Measurements from ENCODE around the gene IL12RB2. TPM values are rescaled to one million over a fixed set of nuclear protein-coding genes. Genes with fewer than 3 reads are reported as not detected.

The IL12RB2 gene
- total RNA-seq, 4 donors from 2014 or later = 1.3 to 7.6 (median 3.5) TPM

DNA sequence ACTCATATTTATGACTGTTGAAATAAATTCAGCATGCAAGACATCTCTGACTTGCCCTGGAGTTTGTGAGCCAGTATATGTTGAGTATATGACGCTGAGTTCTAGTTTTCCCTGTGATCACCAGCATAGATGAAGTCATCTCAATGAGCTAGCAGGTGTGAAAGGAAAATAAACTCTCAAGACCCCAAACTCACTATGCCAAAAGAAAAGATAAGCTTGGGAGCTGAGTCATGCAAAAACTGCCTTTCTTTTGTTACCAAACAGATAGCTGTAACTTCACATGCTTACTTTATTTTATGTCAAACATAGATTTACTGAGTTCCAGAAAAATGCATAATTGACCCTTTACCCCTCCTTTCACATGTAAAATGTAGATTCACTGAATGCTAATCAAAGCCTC lies 69.6 kb downstream of the IL12RB2 start:
- TF ChIP-seq, protein P1, sequence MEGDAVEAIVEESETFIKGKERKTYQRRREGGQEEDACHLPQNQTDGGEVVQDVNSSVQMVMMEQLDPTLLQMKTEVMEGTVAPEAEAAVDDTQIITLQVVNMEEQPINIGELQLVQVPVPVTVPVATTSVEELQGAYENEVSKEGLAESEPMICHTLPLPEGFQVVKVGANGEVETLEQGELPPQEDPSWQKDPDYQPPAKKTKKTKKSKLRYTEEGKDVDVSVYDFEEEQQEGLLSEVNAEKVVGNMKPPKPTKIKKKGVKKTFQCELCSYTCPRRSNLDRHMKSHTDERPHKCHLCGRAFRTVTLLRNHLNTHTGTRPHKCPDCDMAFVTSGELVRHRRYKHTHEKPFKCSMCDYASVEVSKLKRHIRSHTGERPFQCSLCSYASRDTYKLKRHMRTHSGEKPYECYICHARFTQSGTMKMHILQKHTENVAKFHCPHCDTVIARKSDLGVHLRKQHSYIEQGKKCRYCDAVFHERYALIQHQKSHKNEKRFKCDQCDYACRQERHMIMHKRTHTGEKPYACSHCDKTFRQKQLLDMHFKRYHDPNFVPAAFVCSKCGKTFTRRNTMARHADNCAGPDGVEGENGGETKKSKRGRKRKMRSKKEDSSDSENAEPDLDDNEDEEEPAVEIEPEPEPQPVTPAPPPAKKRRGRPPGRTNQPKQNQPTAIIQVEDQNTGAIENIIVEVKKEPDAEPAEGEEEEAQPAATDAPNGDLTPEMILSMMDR (IDR thresholded peaks at IDR 0.05) = no peak
- no peak for TF ChIP-seq POLR2A (IDR thresholded peaks at IDR 0.05)
- H3K27me3 ChIP-seq = no peaks in the 10 kb centered on the region
- intact Hi-C loops (cut with DNase I) = no loop called here
- WGBS, 2 donors = 91 to 100% methylated on average over 1 of the region's 1 CpG
- no peaks in the 10 kb centered on the region for H3K36me3 ChIP-seq
- H3K4me1 ChIP-seq = peaks cover 0 to 37% (median 4%) of the 10 kb centered on the region in 3 donors
- H3K4me3 ChIP-seq = no peak overlapping the region
- no peaks in the 10 kb centered on the region for H3K9me3 ChIP-seq
- DNase-seq = no peak
- H3K27ac ChIP-seq = no peak overlapping the region

DNA sequence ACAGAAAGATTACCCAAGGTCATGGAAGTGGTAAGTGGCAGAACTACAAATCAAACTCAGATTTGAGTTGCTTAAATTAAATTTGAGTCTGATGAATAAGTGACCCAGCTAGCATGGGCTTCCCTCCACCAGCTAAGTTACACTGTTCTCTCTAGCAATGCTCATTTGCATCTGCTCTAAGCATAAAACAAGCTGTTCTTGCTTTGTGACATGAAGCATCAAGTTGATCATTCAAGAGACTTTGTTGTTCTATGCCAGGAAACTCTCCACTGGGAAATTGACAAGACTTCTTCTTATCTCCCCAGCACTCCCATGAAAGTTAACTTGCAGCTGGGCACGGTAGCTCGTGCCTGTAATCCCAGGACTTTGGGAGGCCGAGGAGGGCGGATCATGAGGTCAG lies 73.5 kb downstream of the IL12RB2 start:
- H3K27ac ChIP-seq = no peak overlapping the region
- 90 to 91% methylated on average over 3 to 4 of the region's 4 CpGs for WGBS, 2 donors

DNA sequence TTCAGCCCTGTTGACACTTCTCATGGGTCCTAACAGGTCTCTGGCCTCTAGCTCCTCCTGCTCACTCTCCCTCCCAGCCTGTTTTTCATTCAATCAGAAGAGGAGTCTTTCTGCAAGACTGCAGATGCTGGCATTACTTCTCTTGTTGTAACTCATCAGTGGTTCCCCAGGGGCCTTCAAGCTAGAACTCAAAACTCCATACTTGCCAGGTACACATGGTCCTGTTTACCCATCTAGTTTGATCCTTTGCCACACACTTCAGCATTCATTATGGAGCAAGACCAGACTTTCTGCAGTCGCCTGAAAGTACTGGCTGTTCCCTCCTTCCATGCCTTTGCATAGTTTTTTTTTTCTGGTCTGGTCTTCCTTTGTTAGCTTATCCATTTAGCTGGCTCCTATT lies 74.6 kb downstream of the IL12RB2 start:
- H3K4me1 ChIP-seq = peaks cover 0 to 27% (median 0%) of the 10 kb centered on the region in 3 donors
- WGBS, 2 donors = 42 to 57% methylated on average over 1 of the region's 1 CpG
- intact Hi-C loops (cut with DNase I) = no loop called here
- DNase-seq = no peak
- peak overlapping the region in 2 of 4 donors; percentile 30 to 48 for H3K27ac ChIP-seq
- TF ChIP-seq, protein P1 (IDR thresholded peaks at IDR 0.05) = no peak
- no peak for TF ChIP-seq POLR2A (IDR thresholded peaks at IDR 0.05)
- H3K36me3 ChIP-seq = peaks cover 0 to 4% (median 0%) of the 10 kb centered on the region in 3 donors
- H3K9me3 ChIP-seq = peaks cover 0 to 11% (median 8%) of the 10 kb centered on the region in 3 donors
- H3K27me3 ChIP-seq = no peaks in the 10 kb centered on the region
- H3K4me3 ChIP-seq = no peak overlapping the region

More for the DNA sequence above, 73.5 kb downstream of the IL12RB2 start:
- Histone ChIP-seq H3K4me1 (peaks cover 0 to 38% (median 2%) of the 10 kb centered on the region in 3 donors), H3K9me3 (peaks cover 0 to 11% (median 8%) of the 10 kb centered on the region in 3 donors), H3K27me3 (no peaks in the 10 kb centered on the region), H3K4me3 (no peak overlapping the region), H3K36me3 (peaks cover 0 to 4% (median 0%) of the 10 kb centered on the region in 3 donors)
- DNase-seq = no peak
- intact Hi-C loops (cut with DNase I) = no loop called here
- TF ChIP-seq, protein P1 (IDR thresholded peaks at IDR 0.05) = no peak
- no peak for TF ChIP-seq POLR2A (IDR thresholded peaks at IDR 0.05)

DNA sequence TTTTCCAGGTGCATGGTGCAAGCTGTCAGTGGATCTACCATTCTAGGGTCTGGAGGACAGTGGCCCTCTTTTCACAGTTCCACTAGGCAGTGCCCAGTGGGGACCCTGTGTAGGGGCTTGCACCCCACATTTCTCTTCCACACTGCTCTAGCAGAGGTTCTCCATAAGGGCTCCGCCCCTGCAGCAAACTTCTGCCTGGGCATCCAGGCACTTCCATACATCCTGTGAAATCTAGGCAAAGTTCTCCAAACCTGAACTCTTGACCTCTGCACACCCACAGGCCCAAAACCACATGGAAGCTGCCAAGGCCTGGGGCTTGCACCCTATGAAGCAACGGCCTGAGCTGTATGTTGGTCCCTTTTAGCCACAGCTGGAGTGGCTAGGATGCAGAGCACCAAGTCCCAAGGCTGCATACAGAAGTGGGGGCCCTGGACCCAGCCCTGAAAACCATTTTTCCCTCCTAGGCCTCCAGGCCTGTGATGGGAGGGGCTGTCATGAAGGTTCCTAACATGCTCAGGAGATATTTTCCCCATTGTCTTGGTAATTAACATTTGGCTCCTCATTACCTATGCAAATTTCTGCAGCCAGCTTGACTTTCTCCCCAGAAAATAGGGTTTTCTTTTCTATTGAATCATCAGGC lies 76.4 kb downstream of the IL12RB2 start:
- Histone ChIP-seq H3K36me3 (peaks cover 0 to 4% (median 0%) of the 10 kb centered on the region in 3 donors), H3K4me1 (peaks cover 0 to 24% (median 0%) of the 10 kb centered on the region in 3 donors), H3K27ac (no peak overlapping the region), H3K9me3 (peaks cover 0 to 11% (median 8%) of the 10 kb centered on the region in 3 donors), H3K4me3 (no peak overlapping the region), H3K27me3 (no peaks in the 10 kb centered on the region)
- 60% methylated on average over 1 of the region's 2 CpGs; no CpG with 5 or more reads in 1 of the 2 donors for WGBS, 2 donors
- no peak for DNase-seq
- intact Hi-C loops (cut with DNase I) = no loop called here
- TF ChIP-seq POLR2A (IDR thresholded peaks at IDR 0.05) = no peak
- TF ChIP-seq, protein P1 (IDR thresholded peaks at IDR 0.05) = no peak

DNA sequence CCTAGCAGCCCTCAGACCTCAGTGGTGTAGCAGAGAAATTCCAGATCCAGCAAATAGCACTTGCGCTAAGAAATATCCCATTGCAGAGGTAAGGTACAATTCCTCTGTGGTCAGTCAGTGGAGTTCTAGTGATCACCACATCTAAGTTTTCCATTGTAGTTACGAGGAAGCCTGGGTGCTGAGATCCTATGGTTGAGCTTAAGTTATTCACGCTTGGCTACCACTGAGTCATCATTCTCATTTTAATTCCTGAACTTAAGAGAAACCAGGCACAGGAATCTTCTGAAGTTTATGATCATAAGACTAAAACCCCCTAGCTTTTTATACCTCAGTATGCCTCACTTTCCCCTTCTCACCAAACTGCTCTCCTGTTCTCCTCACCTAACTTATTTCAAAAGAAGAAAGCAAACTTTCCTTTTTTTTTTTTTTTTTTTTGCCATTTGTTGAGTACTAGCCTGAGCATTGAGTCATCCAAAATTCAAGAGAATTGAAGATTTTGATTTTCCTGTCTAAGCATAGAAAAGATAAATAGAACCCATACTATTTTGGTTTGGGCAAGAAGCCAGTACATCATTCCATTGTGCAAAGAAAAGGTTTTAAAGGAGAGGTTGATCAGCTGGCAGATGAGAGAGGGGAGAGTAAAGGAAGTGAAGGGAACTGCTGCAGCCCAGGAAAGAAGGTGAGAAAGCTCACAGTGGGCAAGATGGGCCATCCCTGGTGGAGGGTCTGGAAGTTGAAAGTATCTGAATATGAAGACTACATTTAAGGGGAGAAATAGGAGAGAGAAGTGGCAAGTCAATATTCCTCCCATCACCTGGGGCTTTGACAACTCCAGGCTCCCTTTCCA lies 82.6 kb downstream of the IL12RB2 start:
- intact Hi-C loops (cut with DNase I) = no loop called here
- Histone ChIP-seq H3K9me3 (no peaks in the 10 kb centered on the region), H3K27ac (peak overlapping the region in 2 of 4 donors; percentile 46 to 62), H3K27me3 (no peaks in the 10 kb centered on the region), H3K4me3 (no peak overlapping the region), H3K36me3 (peaks cover 0 to 8% (median 0%) of the 10 kb centered on the region in 3 donors), H3K4me1 (peaks cover 0 to 42% (median 23%) of the 10 kb centered on the region in 3 donors)
- WGBS, 2 donors = 43 to 46% methylated on average over 3 of the region's 3 CpGs
- no peak for TF ChIP-seq POLR2A (IDR thresholded peaks at IDR 0.05)
- TF ChIP-seq, protein P1 (IDR thresholded peaks at IDR 0.05) = no peak
- no peak for DNase-seq
